ENCODE data around the gene GDF10.

GRCh38 chr10:47289921-47290320 lies 10.1 kb upstream of the GDF10 start:
- no peak for TF ChIP-seq TCF4 (CRISPR knock-in tag; IDR thresholded peaks at IDR 0.05; ENCODE audit: borderline replicate concordance)
- no peak for TF ChIP-seq GLIS3 (CRISPR knock-in tag; IDR thresholded peaks at IDR 0.05)
- TF ChIP-seq ZFP30 (CRISPR knock-in tag; IDR thresholded peaks at IDR 0.05), result no peak
- no peak for TF ChIP-seq ARNTL (CRISPR knock-in tag; IDR thresholded peaks at IDR 0.05; ENCODE audit: borderline replicate concordance, low read depth)
- no peak for TF ChIP-seq ISL1 (CRISPR knock-in tag; IDR thresholded peaks at IDR 0.05)
- TF ChIP-seq BACH2 (CRISPR knock-in tag; IDR thresholded peaks at IDR 0.05; ENCODE audit: borderline replicate concordance), result no peak
- TF ChIP-seq ZNF8 (CRISPR knock-in tag; IDR thresholded peaks at IDR 0.05), result no peak
- TF ChIP-seq PATZ1 (CRISPR knock-in tag; IDR thresholded peaks at IDR 0.05; ENCODE audit: borderline replicate concordance), result no peak
- TF ChIP-seq, protein P1, sequence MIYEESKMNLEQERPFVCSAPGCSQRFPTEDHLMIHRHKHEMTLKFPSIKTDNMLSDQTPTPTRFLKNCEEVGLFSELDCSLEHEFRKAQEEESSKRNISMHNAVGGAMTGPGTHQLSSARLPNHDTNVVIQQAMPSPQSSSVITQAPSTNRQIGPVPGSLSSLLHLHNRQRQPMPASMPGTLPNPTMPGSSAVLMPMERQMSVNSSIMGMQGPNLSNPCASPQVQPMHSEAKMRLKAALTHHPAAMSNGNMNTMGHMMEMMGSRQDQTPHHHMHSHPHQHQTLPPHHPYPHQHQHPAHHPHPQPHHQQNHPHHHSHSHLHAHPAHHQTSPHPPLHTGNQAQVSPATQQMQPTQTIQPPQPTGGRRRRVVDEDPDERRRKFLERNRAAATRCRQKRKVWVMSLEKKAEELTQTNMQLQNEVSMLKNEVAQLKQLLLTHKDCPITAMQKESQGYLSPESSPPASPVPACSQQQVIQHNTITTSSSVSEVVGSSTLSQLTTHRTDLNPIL (CRISPR knock-in tag; IDR thresholded peaks at IDR 0.05; ENCODE audit: low read depth), result no peak
- no peak for TF ChIP-seq ZNF565 (CRISPR knock-in tag; conservative IDR thresholded peaks at IDR 0.05; ENCODE audit: low read depth)
- TF ChIP-seq, protein P2, sequence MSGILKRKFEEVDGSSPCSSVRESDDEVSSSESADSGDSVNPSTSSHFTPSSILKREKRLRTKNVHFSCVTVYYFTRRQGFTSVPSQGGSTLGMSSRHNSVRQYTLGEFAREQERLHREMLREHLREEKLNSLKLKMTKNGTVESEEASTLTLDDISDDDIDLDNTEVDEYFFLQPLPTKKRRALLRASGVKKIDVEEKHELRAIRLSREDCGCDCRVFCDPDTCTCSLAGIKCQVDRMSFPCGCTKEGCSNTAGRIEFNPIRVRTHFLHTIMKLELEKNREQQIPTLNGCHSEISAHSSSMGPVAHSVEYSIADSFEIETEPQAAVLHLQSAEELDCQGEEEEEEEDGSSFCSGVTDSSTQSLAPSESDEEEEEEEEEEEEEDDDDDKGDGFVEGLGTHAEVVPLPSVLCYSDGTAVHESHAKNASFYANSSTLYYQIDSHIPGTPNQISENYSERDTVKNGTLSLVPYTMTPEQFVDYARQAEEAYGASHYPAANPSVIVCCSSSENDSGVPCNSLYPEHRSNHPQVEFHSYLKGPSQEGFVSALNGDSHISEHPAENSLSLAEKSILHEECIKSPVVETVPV (CRISPR knock-in tag; IDR thresholded peaks at IDR 0.05), result no peak
- TF ChIP-seq, protein P3, sequence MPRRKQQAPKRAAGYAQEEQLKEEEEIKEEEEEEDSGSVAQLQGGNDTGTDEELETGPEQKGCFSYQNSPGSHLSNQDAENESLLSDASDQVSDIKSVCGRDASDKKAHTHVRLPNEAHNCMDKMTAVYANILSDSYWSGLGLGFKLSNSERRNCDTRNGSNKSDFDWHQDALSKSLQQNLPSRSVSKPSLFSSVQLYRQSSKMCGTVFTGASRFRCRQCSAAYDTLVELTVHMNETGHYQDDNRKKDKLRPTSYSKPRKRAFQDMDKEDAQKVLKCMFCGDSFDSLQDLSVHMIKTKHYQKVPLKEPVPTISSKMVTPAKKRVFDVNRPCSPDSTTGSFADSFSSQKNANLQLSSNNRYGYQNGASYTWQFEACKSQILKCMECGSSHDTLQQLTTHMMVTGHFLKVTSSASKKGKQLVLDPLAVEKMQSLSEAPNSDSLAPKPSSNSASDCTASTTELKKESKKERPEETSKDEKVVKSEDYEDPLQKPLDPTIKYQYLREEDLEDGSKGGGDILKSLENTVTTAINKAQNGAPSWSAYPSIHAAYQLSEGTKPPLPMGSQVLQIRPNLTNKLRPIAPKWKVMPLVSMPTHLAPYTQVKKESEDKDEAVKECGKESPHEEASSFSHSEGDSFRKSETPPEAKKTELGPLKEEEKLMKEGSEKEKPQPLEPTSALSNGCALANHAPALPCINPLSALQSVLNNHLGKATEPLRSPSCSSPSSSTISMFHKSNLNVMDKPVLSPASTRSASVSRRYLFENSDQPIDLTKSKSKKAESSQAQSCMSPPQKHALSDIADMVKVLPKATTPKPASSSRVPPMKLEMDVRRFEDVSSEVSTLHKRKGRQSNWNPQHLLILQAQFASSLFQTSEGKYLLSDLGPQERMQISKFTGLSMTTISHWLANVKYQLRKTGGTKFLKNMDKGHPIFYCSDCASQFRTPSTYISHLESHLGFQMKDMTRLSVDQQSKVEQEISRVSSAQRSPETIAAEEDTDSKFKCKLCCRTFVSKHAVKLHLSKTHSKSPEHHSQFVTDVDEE (CRISPR knock-in tag; IDR thresholded peaks at IDR 0.05), result no peak
- TF ChIP-seq ZNF70 (CRISPR knock-in tag; IDR thresholded peaks at IDR 0.05), result no peak
- no peak for TF ChIP-seq ZC3H10 (CRISPR knock-in tag; IDR thresholded peaks at IDR 0.05)
